Smooth muscle cell (in vitro differentiated cells): ENCODE measurements around the gene NBPF1. TPM values are rescaled to one million over a fixed set of nuclear protein-coding genes. Genes with fewer than 3 reads are reported as not detected.

Source experiments
- DNase-seq: peaks from one replicate; lab custom pipeline; 2025; ENCODE audit not compliant: unreplicated experiment; lab: John Stamatoyannopoulos, UW
- H2AFZ ChIP-seq: fragments of 200-600 bp; sonication (generic); 2 replicates; pipeline ENCODE4 v1.6.0; 2016; ENCODE audit warnings: antibody characterized with exemption, low read depth, mild to moderate bottlenecking
- H3F3A ChIP-seq: fragments of 200-600 bp; sonication (generic); 2 replicates; pipeline ENCODE4 v1.6.0; 2017; ENCODE audit warnings: antibody characterized with exemption, low read depth
- H3K27ac ChIP-seq: fragments of 200-600 bp; sonication (generic); 2 replicates; pipeline ENCODE4 v1.5.1; 2016; ENCODE audit warnings: low read depth, mild to moderate bottlenecking
- H3K27me3 ChIP-seq: fragments of 200-600 bp; sonication (generic); 2 replicates; pipeline ENCODE4 v1.6.1; 2016; ENCODE audit warnings: low read depth, mild to moderate bottlenecking
- H3K36me3 ChIP-seq: fragments of 200-600 bp; sonication (generic); 2 replicates; pipeline ENCODE4 v1.5.1; 2016; ENCODE audit warnings: low read depth
- H3K4me1 ChIP-seq: fragments of 200-600 bp; sonication (generic); 2 replicates; pipeline ENCODE4 v1.5.1; 2016; ENCODE audit warnings: low read depth
- H3K4me2 ChIP-seq: fragments of 200-600 bp; sonication (generic); 2 replicates; pipeline ENCODE4 v1.6.0; 2016; ENCODE audit warnings: mild to moderate bottlenecking
- H3K4me3 ChIP-seq: fragments of 200-600 bp; sonication (generic); 2 replicates; pipeline ENCODE4 v1.5.1; 2016; ENCODE audit warnings: mild to moderate bottlenecking
- H3K79me2 ChIP-seq: fragments of 200-600 bp; sonication (generic); 2 replicates; pipeline ENCODE4 v1.6.0; 2016; ENCODE audit warnings: low read depth, mild to moderate bottlenecking
- H3K9ac ChIP-seq: fragments of 200-600 bp; sonication (generic); 2 replicates; pipeline ENCODE4 v1.6.0; 2016; ENCODE audit warnings: low read depth
- H3K9me3 ChIP-seq: fragments of 200-600 bp; sonication (generic); replicated peaks from 2 replicates; pipeline ENCODE4 v1.5.1; 2016; ENCODE audit warnings: low read depth
- H4K20me1 ChIP-seq: fragments of 200-600 bp; sonication (generic); 2 replicates; pipeline ENCODE4 v1.6.0; 2016; ENCODE audit warnings: low read depth
- WGBS: methylation state at CpG from one replicate; pipeline ENCODE4 v1.1.7; 2016; ENCODE audit warnings: low lambda C conversion rate; 5-methylcytosine and 5-hydroxymethylcytosine counted together
- polyA plus RNA-seq: library from polyadenylated mRNA; unstranded; fragments of >200 nt; fragmentation: Nextera tagmentation; extraction: Ambion mirVana; gene quantifications from 2 replicates; pipeline ENCODE4 v1.2.1, GENCODE V29; 2016
- total RNA-seq: library from RNA; depleted of rRNA; stranded (reverse); fragments of >200 nt; gene quantifications from 2 replicates; pipeline ENCODE4 v1.2.3, GENCODE V29; 2014
- TF ChIP-seq, protein P1 (sequence below): fragments of 200-600 bp; sonication (generic); IDR thresholded peaks from 2 replicates; pipeline ENCODE4 v1.5.1; 2017; ENCODE audit warnings: borderline replicate concordance, mild to moderate bottlenecking, antibody characterized with exemption; ENCODE audit not compliant: insufficient read depth, poor library complexity, severe bottlenecking

The NBPF1 gene
- total and polyA plus RNA-seq, 2 experiments from 2014 or later = 18.1 to 28.7 TPM

DNA sequence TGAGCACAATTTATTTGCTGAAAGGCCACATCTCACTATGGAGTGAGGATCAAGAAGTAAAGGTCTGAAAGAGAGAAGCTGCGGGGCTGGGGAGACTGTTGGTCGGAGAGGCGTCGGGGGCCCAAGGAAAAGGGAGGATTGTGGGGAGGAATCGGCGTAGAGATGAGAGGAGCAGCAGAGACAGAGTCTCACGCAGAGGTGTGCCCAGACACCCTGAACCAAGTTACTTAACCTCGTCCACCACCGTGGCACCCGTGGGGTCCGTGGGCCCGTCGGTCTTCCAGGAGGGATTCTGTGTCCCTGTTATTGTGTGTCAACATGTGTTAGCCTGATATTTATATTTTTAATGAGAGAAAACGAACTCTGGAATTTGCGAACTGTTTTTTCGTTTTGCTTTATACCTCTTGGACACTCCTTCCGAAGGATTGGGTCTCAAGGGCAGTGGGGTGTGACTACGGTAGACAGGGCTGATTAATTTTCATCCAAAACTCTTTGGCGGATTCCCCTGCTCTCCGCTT lies 3.8 kb upstream of the NBPF1 start:
- DNase-seq = no peak
- no peak overlapping the region for H2AFZ ChIP-seq
- no peaks in the 10 kb centered on the region for H3K36me3 ChIP-seq
- no peak overlapping the region for H3K4me3 ChIP-seq
- H3K9ac ChIP-seq = no peak overlapping the region
- H3K79me2 ChIP-seq = peaks cover 2% of the 10 kb centered on the region
- H3K4me1 ChIP-seq = peaks cover 30% of the 10 kb centered on the region
- no peak overlapping the region for H3K27ac ChIP-seq
- WGBS = 93% methylated on average over 20 of the region's 20 CpGs
- no peaks in the 10 kb centered on the region for H3K9me3 ChIP-seq
- peaks cover 3% of the 10 kb centered on the region for H4K20me1 ChIP-seq
- peaks cover 9% of the 10 kb centered on the region for H3F3A ChIP-seq
- H3K4me2 ChIP-seq = no peak overlapping the region
- TF ChIP-seq, protein P1, sequence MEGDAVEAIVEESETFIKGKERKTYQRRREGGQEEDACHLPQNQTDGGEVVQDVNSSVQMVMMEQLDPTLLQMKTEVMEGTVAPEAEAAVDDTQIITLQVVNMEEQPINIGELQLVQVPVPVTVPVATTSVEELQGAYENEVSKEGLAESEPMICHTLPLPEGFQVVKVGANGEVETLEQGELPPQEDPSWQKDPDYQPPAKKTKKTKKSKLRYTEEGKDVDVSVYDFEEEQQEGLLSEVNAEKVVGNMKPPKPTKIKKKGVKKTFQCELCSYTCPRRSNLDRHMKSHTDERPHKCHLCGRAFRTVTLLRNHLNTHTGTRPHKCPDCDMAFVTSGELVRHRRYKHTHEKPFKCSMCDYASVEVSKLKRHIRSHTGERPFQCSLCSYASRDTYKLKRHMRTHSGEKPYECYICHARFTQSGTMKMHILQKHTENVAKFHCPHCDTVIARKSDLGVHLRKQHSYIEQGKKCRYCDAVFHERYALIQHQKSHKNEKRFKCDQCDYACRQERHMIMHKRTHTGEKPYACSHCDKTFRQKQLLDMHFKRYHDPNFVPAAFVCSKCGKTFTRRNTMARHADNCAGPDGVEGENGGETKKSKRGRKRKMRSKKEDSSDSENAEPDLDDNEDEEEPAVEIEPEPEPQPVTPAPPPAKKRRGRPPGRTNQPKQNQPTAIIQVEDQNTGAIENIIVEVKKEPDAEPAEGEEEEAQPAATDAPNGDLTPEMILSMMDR = no peak
- no peaks in the 10 kb centered on the region for H3K27me3 ChIP-seq

DNA sequence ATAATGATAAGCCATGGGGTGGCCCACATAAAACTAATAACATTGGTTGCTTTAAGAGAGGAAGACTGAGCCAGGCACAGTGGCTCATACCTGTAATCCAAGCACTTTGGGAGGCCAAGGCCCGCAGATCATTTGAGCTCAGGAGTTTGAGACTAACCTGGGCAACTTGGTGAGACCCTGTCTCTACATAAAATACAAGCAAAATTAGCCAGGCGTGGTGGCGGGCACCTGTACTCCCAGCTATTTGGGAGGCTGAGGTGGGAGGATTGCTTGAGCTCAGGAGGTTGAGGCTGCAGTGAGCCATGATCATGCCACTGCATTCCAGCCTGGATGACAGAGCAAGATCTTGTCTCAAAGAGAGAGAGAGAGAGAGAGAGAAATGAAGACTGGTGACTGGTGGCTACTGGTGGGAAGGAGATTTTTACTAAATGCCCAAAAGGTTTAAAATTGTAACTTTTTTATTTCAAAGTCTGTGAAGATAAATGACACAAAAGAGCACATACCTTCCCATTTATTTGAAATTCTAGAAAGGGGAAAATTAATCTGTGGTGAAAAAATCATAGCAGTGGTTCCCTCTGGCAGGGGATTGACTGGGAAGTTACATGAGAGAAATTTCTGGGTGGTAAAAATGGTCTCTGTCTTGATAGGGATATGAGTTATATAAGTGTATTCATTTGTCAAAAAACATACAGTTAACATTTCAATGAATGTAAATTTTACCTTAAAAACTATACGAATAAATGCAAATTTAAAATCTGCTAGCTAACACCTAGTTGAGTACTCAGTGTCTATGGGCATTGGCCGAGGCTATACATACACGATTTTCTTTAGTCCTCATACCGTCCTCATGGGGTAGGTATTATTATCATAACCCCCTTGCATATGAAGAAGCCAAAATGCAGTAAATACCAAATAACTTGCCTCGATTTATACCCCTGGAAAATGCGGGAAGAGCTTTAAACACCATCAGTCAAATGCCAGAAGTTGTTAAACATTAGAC lies 2.2 kb upstream of the NBPF1 start:
- TF ChIP-seq, protein P1 = no peak
- Histone ChIP-seq H2AFZ (no peak overlapping the region), H3K4me2 (no peak overlapping the region), H3K79me2 (peaks cover 16% of the 10 kb centered on the region), H3K9me3 (no peaks in the 10 kb centered on the region), H3K4me3 (no peak overlapping the region), H3K4me1 (peaks cover 33% of the 10 kb centered on the region), H3K9ac (no peak overlapping the region), H3K36me3 (no peaks in the 10 kb centered on the region), H3K27me3 (no peaks in the 10 kb centered on the region), H4K20me1 (peaks cover 17% of the 10 kb centered on the region), H3F3A (peaks cover 10% of the 10 kb centered on the region), H3K27ac (no peak overlapping the region)
- WGBS = 84% methylated on average over 9 of the region's 9 CpGs
- no peak for DNase-seq

DNA sequence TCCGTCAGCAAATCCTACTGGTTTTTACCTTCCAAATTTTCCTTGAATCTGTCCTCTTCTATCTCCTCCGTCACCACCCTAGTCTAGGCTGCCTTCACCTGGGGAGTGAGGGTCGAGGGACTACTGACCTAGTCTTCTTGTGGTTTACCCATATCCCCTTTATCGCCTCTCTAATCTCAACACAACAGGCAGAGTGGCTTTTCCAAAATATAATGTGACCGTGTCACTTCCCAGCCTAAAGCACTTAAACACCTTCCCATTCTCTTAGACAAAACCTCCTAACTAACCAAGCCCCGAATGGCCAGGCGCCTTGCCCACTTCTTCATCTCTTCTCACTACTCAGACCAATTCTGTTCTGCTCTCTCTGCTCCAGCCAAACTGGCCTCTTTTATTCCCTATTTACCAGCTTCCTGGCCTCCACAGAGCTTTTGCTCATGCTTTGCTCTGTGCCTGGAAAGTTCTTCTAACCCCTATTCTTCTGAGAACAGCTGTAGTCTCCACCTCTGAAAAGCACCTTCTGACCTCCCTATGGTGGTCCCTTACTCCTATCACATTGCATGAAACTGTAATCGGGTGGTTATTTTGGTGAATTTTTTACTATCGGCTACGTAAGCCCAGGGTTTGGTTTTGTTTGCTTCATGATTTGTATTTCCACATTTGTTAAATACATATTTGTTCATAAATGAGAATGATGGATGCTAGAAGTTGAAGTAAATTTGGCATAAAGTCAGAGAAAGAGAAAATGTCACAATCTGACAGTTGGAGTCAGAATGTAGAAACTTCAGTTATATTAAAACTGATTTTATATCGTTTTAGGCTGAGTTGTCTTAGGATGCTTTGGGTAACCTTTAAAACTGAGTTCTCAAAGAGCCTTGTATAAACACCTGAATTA lies 1.2 kb upstream of the NBPF1 start:
- 86% methylated on average over 11 of the region's 11 CpGs for WGBS
- H3K4me1 ChIP-seq = peaks cover 33% of the 10 kb centered on the region
- no peaks in the 10 kb centered on the region for H3K27me3 ChIP-seq
- H3F3A ChIP-seq = peaks cover 10% of the 10 kb centered on the region
- TF ChIP-seq, protein P1 = no peak
- no peaks in the 10 kb centered on the region for H3K36me3 ChIP-seq
- no peak for DNase-seq
- H3K4me2 ChIP-seq = no peak overlapping the region
- peaks cover 25% of the 10 kb centered on the region for H3K79me2 ChIP-seq
- H3K9me3 ChIP-seq = no peaks in the 10 kb centered on the region
- H4K20me1 ChIP-seq = peaks cover 26% of the 10 kb centered on the region
- no peak overlapping the region for H3K4me3 ChIP-seq
- H2AFZ ChIP-seq = no peak overlapping the region
- no peak overlapping the region for H3K9ac ChIP-seq
- H3K27ac ChIP-seq = no peak overlapping the region
